ENCODE data around the gene PRF1. TPM values are rescaled to one million over a fixed set of nuclear protein-coding genes. Genes with fewer than 3 reads are reported as not detected.

PRF1 gene
- total and polyA plus RNA-seq, 2 of the 13 experiments (the other 11 are each of a cell fraction or from before 2014, with no cell fraction given), result 1.00 to 1.4 TPM

DNA sequence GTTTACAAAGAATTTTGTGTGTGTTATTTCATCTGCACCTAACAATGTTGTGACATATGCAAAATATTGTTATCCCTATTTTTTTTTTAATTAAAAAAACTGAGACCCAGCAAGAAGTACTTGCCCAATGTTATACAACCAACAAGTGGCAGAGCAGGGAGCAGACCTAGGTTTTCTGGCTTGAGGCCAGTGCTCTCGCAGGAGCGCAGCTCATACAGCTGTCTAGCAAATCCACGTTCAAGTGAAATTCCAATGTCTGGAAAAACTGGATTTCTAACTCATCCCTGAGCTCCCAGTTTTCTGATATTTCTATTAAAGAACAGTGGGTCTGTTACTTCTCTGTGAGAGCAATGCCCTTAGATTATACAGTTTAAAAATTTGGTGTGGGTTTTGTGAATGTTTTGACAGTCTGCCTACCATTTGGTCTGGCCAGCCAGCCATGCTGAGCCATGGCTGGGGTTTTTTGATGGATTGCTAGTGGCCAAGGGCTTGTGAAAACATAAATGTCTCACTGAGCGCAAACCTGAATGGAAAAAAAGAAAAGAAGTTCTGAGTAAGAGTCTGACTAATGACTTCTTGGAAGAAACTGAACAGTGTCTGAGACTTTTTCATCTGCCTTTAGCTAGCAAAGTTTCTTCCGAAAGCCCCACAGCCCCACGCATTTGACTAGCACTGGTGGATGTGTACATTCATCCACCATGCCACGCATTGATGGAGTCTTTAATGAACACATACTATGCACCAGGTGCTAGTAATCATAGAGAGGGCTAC is 15.4 kb upstream of the PRF1 start:
- in situ Hi-C loops (cut with HindIII; ENCODE audit: extremely low pct_ligation_motif_present, low pct_unique_long_range_greater_than_20kb), result no loop called here
- Histone ChIP-seq H3K9me3 (ENCODE audit: low read length) (peaks cover 17% of the 10 kb centered on the region), H2AFZ (ENCODE audit: low read length) (no peak overlapping the region), H4K20me1 (ENCODE audit: insufficient read depth, low read length) (no peaks in the 10 kb centered on the region), H3K79me2 (ENCODE audit: insufficient read depth, low read length) (no peaks in the 10 kb centered on the region), H3K4me3 (replicated peaks in 1 of 3; ENCODE audit: insufficient read depth in 1 of 3, low read depth in 2 of 3, low read length in 3 of 3) (no peak overlapping the region), H3K4me1 (ENCODE audit: insufficient read depth, low read length) (no peaks in the 10 kb centered on the region), H3K27ac (ENCODE audit: extremely low read length, insufficient read depth, low read length) (no peak overlapping the region), H3K36me3 (replicated peaks in 1 of 2; ENCODE audit: control insufficient read depth in 1 of 2, insufficient read depth in 2 of 2, low read length in 2 of 2) (no peaks in the 10 kb centered on the region), H3K9ac (ENCODE audit: insufficient read depth, low read depth, low read length) (no peak overlapping the region), H3K4me2 (ENCODE audit: low read depth, low read length) (no peak overlapping the region), H3K27me3 (ENCODE audit: control insufficient read depth in 1 of 2, insufficient read depth in 2 of 2, low read length in 2 of 2) (peaks cover 0 to 3% of the 10 kb centered on the region in 2 experiments; a peak in 1 of 5 replicates)
- no peak for TF ChIP-seq ZNF263 (CRISPR knock-in tag; IDR thresholded peaks at IDR 0.05)
- no peak for TF ChIP-seq HMG20A (CRISPR knock-in tag; IDR thresholded peaks at IDR 0.05; ENCODE audit: borderline replicate concordance)
- no peak for TF ChIP-seq ZFP62 (CRISPR knock-in tag; IDR thresholded peaks at IDR 0.05)
- no peak for TF ChIP-seq ISX (CRISPR knock-in tag; conservative IDR thresholded peaks at IDR 0.05)
- no peak for TF ChIP-seq HDAC2 (CRISPR knock-in tag; IDR thresholded peaks at IDR 0.05)
- TF ChIP-seq, protein P1, sequence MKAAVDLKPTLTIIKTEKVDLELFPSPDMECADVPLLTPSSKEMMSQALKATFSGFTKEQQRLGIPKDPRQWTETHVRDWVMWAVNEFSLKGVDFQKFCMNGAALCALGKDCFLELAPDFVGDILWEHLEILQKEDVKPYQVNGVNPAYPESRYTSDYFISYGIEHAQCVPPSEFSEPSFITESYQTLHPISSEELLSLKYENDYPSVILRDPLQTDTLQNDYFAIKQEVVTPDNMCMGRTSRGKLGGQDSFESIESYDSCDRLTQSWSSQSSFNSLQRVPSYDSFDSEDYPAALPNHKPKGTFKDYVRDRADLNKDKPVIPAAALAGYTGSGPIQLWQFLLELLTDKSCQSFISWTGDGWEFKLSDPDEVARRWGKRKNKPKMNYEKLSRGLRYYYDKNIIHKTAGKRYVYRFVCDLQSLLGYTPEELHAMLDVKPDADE (CRISPR knock-in tag; IDR thresholded peaks at IDR 0.05), result no peak
- no peak for TF ChIP-seq ARNT2 (CRISPR knock-in tag; IDR thresholded peaks at IDR 0.05; ENCODE audit: low read depth)
- TF ChIP-seq ZKSCAN1 (IDR thresholded peaks at IDR 0.05; ENCODE audit: low read length), result no peak
- WGBS (ENCODE audit: low lambda C conversion rate), result 38% methylated on average over 7 of the region's 7 CpGs
- ATAC-seq (no peak), DNase-seq (ENCODE audit: low spot score) (no peak), FAIRE-seq (no peak)
- ChIA-PET POLR2A (no interaction called here), CTCF (ENCODE audit: low intra/inter-chr PET ratio, low total read pairs) (no interaction called here)
- BruUV-seq (replicated peaks), result no TSS peak
- intact Hi-C loops (cut with micrococcal nuclease; ENCODE audit: unreplicated experiment), result loop anchor here (2.0 kb wide), 1 partner anchor 141 kb away; no protein-coding TSS in a partner anchor
